ENCODE results near the gene BTBD16. TPM values are rescaled to one million over a fixed set of nuclear protein-coding genes. Genes with fewer than 3 reads are reported as not detected.
A peak's percentile ranks its signal among the peaks of the same experiment; 100 is the strongest.

BTBD16 gene
- 1 to 10 TPM in 2 of 4 donors, under 1 TPM in 2; 0.66 to 1.8 (median 1.1) TPM for polyA plus RNA-seq (ENCODE audit: insufficient read length in 4 of 4)

GRCh38 chr10:122271076-122271475 lies at the start of gene BTBD16:
TSS of gene BTBD16 (plus strand) at chr10:122271296. CDS start at chr10:122275082, 3,786 bp downstream.
- no peak for DNase-seq (ENCODE audit: low read depth in 4 of 4, low spot score in 3 of 4)

- no peak for DNase-seq (ENCODE audit: low read depth in 4 of 4, low spot score in 3 of 4)
Observed at GRCh38 chr10:122221958-122222357, 49.1 kb upstream of the BTBD16 start.

GRCh38 chr10:122222638-122223037 lies 48.5 kb upstream of the BTBD16 start:
- DNase-seq (ENCODE audit: low read depth in 4 of 4, low spot score in 3 of 4), result no peak

DNA sequence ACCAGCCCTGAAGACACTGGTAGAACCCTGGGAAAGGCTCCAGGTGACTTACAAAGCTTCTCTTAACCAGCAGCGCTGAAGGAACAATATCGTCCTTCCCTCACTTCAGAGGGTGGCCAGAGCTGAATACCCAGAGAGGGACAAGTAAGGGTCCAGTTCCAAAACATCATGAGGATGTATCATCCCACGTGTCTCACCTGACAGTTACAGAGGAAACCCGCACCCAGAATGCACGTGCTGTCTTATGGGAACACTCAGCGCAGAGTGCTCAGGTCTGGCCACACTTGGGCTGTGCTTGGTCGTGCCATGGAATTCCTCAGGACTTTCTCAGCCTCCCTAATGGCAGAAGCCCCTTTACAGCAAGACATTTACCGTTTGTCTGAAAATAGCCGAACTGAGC lies 46.9 kb upstream of the BTBD16 start:
- no peak for DNase-seq (ENCODE audit: low read depth in 4 of 4, low spot score in 3 of 4)

DNA sequence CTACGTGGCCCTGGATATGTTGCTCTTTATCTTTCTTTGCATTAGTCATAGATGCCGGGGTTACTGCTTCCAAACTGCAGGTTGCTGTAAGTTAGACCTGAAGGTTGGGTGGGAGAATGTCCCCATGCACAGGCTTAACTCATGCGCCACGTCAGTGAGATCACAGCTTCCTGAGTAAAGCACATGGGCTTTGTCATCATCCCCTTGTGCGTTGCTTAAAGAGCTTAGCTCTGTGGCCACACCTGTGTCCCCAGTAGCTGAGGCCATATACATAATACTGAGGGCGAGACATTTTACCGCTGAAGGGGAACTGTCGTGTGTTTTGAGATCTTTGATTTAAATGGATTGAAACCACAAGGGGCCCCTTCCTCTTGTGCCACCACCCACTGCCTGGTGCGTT lies 45.8 kb upstream of the BTBD16 start:
- no peak for DNase-seq (ENCODE audit: low read depth in 4 of 4, low spot score in 3 of 4)

GRCh38 chr10:122227754-122228153 lies 43.3 kb upstream of the BTBD16 start:
- DNase-seq (ENCODE audit: low read depth in 4 of 4, low spot score in 3 of 4), result no peak

GRCh38 chr10:122229666-122230065 lies 41.4 kb upstream of the BTBD16 start:
- DNase-seq (ENCODE audit: low read depth in 4 of 4, low spot score in 3 of 4), result no peak

DNA sequence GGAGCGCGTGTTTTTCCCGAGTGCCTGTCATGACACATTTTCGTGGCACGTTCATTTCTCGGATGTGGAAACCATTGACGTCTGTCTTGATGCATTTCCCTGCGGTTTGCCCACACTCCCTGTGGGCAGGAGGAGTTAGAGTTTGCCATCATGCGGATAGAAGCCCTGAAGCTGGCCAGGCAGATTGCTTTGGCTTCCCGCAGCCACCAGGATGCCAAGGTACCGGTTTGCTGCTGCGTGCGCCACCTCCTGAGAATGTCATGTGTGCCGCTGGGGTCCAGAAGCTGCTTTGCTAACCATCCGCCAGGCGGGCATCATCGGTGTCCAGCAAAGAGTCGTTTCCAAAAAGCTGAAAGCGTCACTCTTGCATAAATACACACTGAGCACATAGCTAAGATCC lies 40.9 kb upstream of the BTBD16 start:
- no peak for DNase-seq (ENCODE audit: low read depth in 4 of 4, low spot score in 3 of 4)

GRCh38 chr10:122232769-122233168 lies 38.3 kb upstream of the BTBD16 start:
- DNase-seq (ENCODE audit: low read depth in 4 of 4, low spot score in 3 of 4), result peak in 3 of 4 donors; percentile 16 to 43 (median 30)

DNA sequence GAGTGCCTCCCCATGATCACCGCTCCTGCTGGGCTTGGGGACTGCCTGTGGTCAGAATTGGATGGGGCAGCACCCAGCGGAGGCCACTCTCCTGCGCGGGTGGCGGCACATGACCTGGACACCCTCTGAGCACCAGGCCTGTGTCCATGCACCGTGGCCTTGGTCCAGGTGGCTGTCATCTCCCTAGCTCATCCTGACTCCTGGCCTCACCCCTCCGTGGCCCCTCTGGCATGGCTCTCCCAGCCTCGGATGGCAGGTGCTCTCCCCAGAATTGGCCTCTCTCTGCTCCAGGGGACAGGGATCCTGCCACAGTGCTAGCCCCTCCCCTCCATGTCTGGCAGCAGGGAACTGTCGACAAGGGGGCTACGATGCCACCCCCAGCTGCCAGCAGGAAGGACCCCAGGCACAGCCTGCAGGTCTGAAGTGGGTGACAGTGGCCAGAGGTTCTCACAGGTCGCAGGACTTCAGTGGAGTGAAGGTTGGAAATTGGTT lies 37.2 kb upstream of the BTBD16 start:
- no peak for DNase-seq (ENCODE audit: low read depth in 4 of 4, low spot score in 3 of 4)

GRCh38 chr10:122234416-122234815 lies 36.7 kb upstream of the BTBD16 start:
- peak in 2 of 4 donors; percentile 23 to 26 for DNase-seq (ENCODE audit: low read depth in 4 of 4, low spot score in 3 of 4)

GRCh38 chr10:122236690-122237306 lies 34.3 kb upstream of the BTBD16 start:
- no peak for DNase-seq (ENCODE audit: low read depth in 4 of 4, low spot score in 3 of 4)

GRCh38 chr10:122237331-122237990 lies 33.6 kb upstream of the BTBD16 start:
- DNase-seq (ENCODE audit: low read depth in 4 of 4, low spot score in 3 of 4), result no peak

DNA sequence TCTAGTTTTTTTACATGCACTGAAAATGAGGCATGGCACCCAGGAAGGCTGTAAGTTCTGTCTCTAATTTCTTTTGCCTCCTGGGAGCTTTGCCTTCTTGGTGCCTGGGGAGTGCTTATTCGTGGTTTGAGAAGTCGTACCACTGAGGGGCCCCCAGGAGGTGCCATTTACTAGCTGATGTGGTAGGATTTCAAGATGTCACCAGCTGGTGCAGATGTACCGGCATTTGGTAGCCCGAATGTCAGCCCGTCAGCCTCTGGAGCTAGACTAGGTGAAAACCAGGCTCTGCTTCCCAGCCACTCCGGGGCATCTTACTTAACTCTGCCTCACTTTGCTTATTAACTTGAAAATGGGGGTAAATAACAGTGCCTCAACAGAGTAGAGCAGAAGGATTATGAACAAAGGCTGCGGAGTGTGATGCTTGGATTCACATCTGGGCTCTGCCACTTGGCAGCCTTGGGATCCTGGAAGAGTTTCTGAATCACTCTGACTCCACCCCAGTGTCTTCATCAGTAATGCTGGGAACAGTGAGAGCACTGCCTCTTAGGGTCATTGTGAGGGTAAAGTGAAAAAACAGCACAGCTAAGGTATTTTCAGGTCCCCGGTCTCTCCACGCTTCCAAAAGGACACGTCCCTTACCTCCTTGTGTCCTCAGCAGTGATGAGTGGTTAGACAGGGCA lies 31.4 kb upstream of the BTBD16 start:
- no peak for DNase-seq (ENCODE audit: low read depth in 4 of 4, low spot score in 3 of 4)

GRCh38 chr10:122240401-122240800 lies 30.7 kb upstream of the BTBD16 start:
- DNase-seq (ENCODE audit: low read depth in 4 of 4, low spot score in 3 of 4), result no peak

DNA sequence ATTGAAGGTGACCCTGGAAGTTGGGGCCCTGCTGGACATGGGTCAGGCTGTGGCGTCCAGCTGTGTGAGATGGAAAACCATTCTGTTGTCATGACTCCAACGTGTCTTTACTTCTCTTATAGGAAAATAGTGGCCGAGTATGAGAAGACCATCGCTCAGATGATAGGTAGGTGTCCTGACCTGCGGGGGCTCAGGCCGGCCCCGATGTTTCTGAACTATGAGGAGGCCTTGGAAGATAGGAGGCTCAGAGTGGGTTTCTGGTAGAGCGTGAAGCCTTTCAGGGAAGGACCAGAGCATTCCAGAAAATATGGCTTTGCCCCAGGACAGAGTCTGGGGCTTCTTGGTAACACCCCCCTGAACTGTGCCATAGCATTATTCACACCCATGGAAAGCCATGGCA lies 29.3 kb upstream of the BTBD16 start:
- no peak for DNase-seq (ENCODE audit: low read depth in 4 of 4, low spot score in 3 of 4)

GRCh38 chr10:122243550-122243949 lies 27.5 kb upstream of the BTBD16 start:
- DNase-seq (ENCODE audit: low read depth in 4 of 4, low spot score in 3 of 4), result no peak

- no peak for DNase-seq (ENCODE audit: low read depth in 4 of 4, low spot score in 3 of 4)
Observed at GRCh38 chr10:122244001-122244975, 26.8 kb upstream of the BTBD16 start.

- no peak for DNase-seq (ENCODE audit: low read depth in 4 of 4, low spot score in 3 of 4)
Observed at GRCh38 chr10:122245136-122245535, 26.0 kb upstream of the BTBD16 start.

- DNase-seq (ENCODE audit: low read depth in 4 of 4, low spot score in 3 of 4), result no peak
Observed at GRCh38 chr10:122245897-122246296, 25.2 kb upstream of the BTBD16 start.

Data from right renal pelvis (tissue), 4 donors.